Breast epithelium (tissue), 3 donors: Measurements from ENCODE around the gene PITPNM3.

Source experiments
- POLR2A ChIP-seq: fragments of 450-650 bp; IDR thresholded peaks from one replicate; pipeline ENCODE4 v1.6.1; 2016; ENCODE audit warnings: antibody characterized with exemption, mild to moderate bottlenecking, moderate library complexity
- POLR2AphosphoS5 ChIP-seq, 3 donors: sonication (generic); formaldehyde crosslinking; IDR thresholded peaks; one replicate each; pipeline ENCODE4 v1.6.1; 2017; ENCODE audit warnings: antibody characterized with exemption in 3 of 3
- TF ChIP-seq, protein P1 (sequence below), 3 donors: fragments of 450-650 bp; IDR thresholded peaks; one replicate each; pipeline ENCODE4 v1.5.1; 2016 to 2017; ENCODE audit warnings: antibody characterized with exemption in 3 of 3, mild to moderate bottlenecking in 3 of 3, moderate library complexity in 3 of 3

DNA sequence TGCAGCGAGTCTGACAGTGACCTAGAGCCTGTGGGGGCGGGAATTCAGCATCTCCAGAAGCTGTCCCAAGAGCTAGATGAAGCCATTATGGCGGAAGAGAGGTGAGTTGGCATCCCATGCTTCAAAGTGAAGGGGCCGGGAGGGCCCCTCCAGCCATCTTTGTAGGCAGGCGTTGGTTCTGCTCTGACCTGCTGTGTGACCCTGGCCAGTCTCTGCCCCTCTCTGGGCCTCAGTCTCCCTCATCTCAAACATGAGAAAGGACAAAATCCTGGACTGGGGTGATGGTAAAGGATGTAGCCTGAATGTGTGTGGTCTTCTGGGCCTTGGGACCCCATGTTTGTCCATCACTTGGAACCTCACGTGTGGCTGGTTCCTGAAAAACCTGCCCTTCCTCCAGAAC lies 107.0 kb downstream of the PITPNM3 start:
- TF ChIP-seq, protein P1, sequence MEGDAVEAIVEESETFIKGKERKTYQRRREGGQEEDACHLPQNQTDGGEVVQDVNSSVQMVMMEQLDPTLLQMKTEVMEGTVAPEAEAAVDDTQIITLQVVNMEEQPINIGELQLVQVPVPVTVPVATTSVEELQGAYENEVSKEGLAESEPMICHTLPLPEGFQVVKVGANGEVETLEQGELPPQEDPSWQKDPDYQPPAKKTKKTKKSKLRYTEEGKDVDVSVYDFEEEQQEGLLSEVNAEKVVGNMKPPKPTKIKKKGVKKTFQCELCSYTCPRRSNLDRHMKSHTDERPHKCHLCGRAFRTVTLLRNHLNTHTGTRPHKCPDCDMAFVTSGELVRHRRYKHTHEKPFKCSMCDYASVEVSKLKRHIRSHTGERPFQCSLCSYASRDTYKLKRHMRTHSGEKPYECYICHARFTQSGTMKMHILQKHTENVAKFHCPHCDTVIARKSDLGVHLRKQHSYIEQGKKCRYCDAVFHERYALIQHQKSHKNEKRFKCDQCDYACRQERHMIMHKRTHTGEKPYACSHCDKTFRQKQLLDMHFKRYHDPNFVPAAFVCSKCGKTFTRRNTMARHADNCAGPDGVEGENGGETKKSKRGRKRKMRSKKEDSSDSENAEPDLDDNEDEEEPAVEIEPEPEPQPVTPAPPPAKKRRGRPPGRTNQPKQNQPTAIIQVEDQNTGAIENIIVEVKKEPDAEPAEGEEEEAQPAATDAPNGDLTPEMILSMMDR (IDR thresholded peaks at IDR 0.05), result no peak
- no peak for TF ChIP-seq POLR2A
- no peak for TF ChIP-seq POLR2AphosphoS5 (IDR thresholded peaks at IDR 0.05)
